ENCODE results near the gene SNTA1. TPM values are rescaled to one million over a fixed set of nuclear protein-coding genes. Genes with fewer than 3 reads are reported as not detected.

The SNTA1 gene
- total and polyA plus RNA-seq, 2 of the 8 experiments (the other 6 are each of a cell fraction or from before 2014, with no cell fraction given): 4.5 to 8.0 TPM

DNA sequence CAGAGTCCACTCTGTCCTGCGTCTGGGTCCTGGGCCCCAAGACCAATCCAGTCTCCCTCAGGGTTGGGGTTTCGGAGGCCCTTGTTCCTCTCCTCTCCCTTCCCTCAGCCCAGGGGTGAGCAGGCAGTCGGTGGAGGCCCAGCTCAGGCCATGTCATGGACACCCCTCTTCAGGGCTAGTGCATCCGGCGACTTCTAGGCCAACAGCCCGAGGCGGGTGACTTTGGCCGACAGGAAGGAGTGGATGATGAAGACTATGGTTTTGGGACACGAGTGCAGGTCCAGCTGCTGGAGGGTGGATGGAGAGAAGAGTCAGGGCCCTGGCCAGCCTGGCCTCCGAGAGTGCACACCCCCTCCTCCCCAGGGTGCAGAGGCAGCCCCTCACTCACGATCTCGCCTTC, 35.2 kb downstream of the SNTA1 start:
- Histone ChIP-seq H2AK5ac (ENCODE audit: low read depth, low read length) (no peak overlapping the region), H4K91ac (replicated peaks; ENCODE audit: insufficient read length, low read length) (no peak overlapping the region), H2BK12ac (ENCODE audit: low read depth, low read length) (no peak overlapping the region), H3K9ac (replicated peaks in 1 of 4; ENCODE audit: extremely low read depth in 1 of 4, low read depth in 3 of 4, low read length in 3 of 4) (no peak overlapping the region), H3K56ac (replicated peaks; ENCODE audit: insufficient read length, low read depth, low read length) (no peak overlapping the region), H3K27me3 (replicated peaks in 1 of 4; ENCODE audit: control insufficient read depth in 3 of 4, extremely low read depth in 1 of 4, insufficient read depth in 3 of 4, low read length in 3 of 4) (no peaks in the 10 kb centered on the region), H3K4ac (replicated peaks; ENCODE audit: insufficient read length, low read depth, low read length) (no peak overlapping the region), H3K79me1 (ENCODE audit: low read depth, low read length) (no peaks in the 10 kb centered on the region; the same call in 1 of the 2 replicates), H4K8ac (ENCODE audit: extremely low read depth, insufficient read depth, low read length) (no peak overlapping the region), H3K18ac (ENCODE audit: extremely low read depth, low read length) (no peak overlapping the region), H2BK20ac (ENCODE audit: low read length) (no peak overlapping the region), H3K4me2 (ENCODE audit: insufficient read depth in 1 of 2, low read depth in 2 of 2, low read length in 2 of 2) (no peak overlapping the region), H3K4me1 (replicated peaks in 1 of 4; ENCODE audit: control insufficient read depth in 3 of 4, insufficient read depth in 4 of 4, low read length in 3 of 4) (no peaks in the 10 kb centered on the region), H3K27ac (ENCODE audit: low read depth, low read length) (no peak overlapping the region), H2AFZ (ENCODE audit: low read length) (no peak overlapping the region), H3K23me2 (ENCODE audit: low read depth, low read length) (no peaks in the 10 kb centered on the region), H2BK120ac (replicated peaks; ENCODE audit: low read depth, low read length) (no peak overlapping the region), H3K79me2 (ENCODE audit: control insufficient read depth in 1 of 2, insufficient read depth in 2 of 2, low read length in 2 of 2) (no peaks in the 10 kb centered on the region), H2BK5ac (ENCODE audit: low read depth, low read length) (no peak overlapping the region), H2BK15ac (ENCODE audit: low read length) (no peak overlapping the region), H3K14ac (ENCODE audit: insufficient read length) (no peak overlapping the region), H4K5ac (ENCODE audit: insufficient read length, low read depth, low read length) (no peak overlapping the region), H3K36me3 (ENCODE audit: control insufficient read depth in 2 of 4, insufficient read depth in 4 of 4, low read length in 3 of 4) (no peaks in the 10 kb centered on the region; a peak in 1 of 8 replicates), H4K20me1 (replicated peaks in 1 of 2; ENCODE audit: control insufficient read depth in 1 of 2, insufficient read depth in 2 of 2, low read length in 2 of 2) (peaks cover 0 to 2% of the 10 kb centered on the region in 2 experiments), H3K9me3 (ENCODE audit: insufficient read depth in 2 of 2, low read depth in 1 of 2, low read length in 1 of 2) (no peaks in the 10 kb centered on the region), H3K23ac (ENCODE audit: insufficient read length) (no peak overlapping the region), H3K4me3 (ENCODE audit: extremely low read depth in 1 of 4, insufficient read depth in 2 of 4, low read depth in 3 of 4, low read length in 4 of 4) (no peak overlapping the region)
- DNase-seq (ENCODE audit: low read depth in 1 of 2, low spot score in 2 of 2): no peak
- TF ChIP-seq ASH2L (IDR thresholded peaks at IDR 0.05; ENCODE audit: low read length): no peak
- TF ChIP-seq, protein P1, sequence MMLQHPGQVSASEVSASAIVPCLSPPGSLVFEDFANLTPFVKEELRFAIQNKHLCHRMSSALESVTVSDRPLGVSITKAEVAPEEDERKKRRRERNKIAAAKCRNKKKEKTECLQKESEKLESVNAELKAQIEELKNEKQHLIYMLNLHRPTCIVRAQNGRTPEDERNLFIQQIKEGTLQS (IDR thresholded peaks at IDR 0.05; ENCODE audit: insufficient read depth, low read depth, low read length): no peak
- POLR2A ChIA-PET (ENCODE audit: partially characterized antibody): interaction anchor here (2.1 kb wide), 1 partner anchor 259 kb away, joined by 5 read pairs; the partner anchor contains the start of gene ACTL10
- CTCF ChIA-PET (ENCODE audit: partially characterized antibody): interaction anchor here (0.8 to 1.3 kb wide), 3 partner anchors 9 to 14 kb away, joined by 3 read pairs; no protein-coding TSS in a partner anchor
- FAIRE-seq: no peak
- WGBS, 2 experiments (ENCODE audit: extremely low coverage in 1 of 2, insufficient coverage in 1 of 2, insufficient read length in 1 of 2, insufficient replicate concordance in 2 of 2, low coverage in 1 of 2, low lambda C conversion rate in 2 of 2, missing lambda C conversion rate in 1 of 2): 90% methylated on average over 12 of the region's 12 CpGs; no CpG with 5 or more reads in 1 of the 2 experiments

Measured in H1 (cell line).